CD4-positive, CD25-positive, alpha-beta regulatory T cell (primary cell): ENCODE measurements around the gene RUSC2. TPM values are rescaled to one million over a fixed set of nuclear protein-coding genes. Genes with fewer than 3 reads are reported as not detected.
A peak's percentile ranks its signal among the peaks of the same experiment; 100 is the strongest.

Source experiments
- ATAC-seq, 2 donors: fragments of 150-1000 bp; cut with Tn5 transposase; one replicate each; pipeline ENCODE4 v1.10.0; 2021; ENCODE audit warnings: low read depth in 2 of 2, moderate number of reproducible peaks in 2 of 2, moderate library complexity in 1 of 2
- DNase-seq, 3 donors: peaks; one replicate each; pipeline versions ENCODE4 v3.0.0 to v3.0.0-alpha.2; 2012 to 2022; ENCODE audit warnings: mixed read lengths in 1 of 3
- H3K27ac ChIP-seq: one replicate; pipeline ENCODE4 v1.7.0; 2013; ENCODE audit warnings: mild to moderate bottlenecking, low read length; ENCODE audit not compliant: insufficient read depth, poor library complexity, severe bottlenecking
- H3K27me3 ChIP-seq: one replicate; pipeline ENCODE4 v1.7.0; 2013; ENCODE audit warnings: low read length; ENCODE audit not compliant: control insufficient read depth, insufficient read depth
- H3K36me3 ChIP-seq: one replicate; pipeline ENCODE4 v1.7.0; 2013; ENCODE audit warnings: mild to moderate bottlenecking, low read length, moderate library complexity; ENCODE audit not compliant: control insufficient read depth, insufficient read depth
- H3K4me1 ChIP-seq: 2 replicates; pipeline ENCODE4 v1.7.0; 2013; ENCODE audit warnings: mild to moderate bottlenecking, low read length; ENCODE audit not compliant: insufficient read depth, control insufficient read depth, poor library complexity, severe bottlenecking
- H3K4me3 ChIP-seq: one replicate; pipeline ENCODE4 v1.7.0; 2013; ENCODE audit warnings: low read depth, mild to moderate bottlenecking, low read length, moderate library complexity
- H3K9me3 ChIP-seq, 2 experiments: 1 replicate in 1 of 2; 2 replicates in 1 of 2; pipeline ENCODE4 v1.7.0; 2013; ENCODE audit warnings: low read length in 2 of 2, mild to moderate bottlenecking in 1 of 2, moderate library complexity in 1 of 2; ENCODE audit not compliant: control insufficient read depth in 2 of 2
- H3K27ac Mint-ChIP-seq, 3 donors: one replicate each; pipeline ENCODE4 v1.8.0; 2020 to 2022; ENCODE audit warnings: mild to moderate bottlenecking in 3 of 3, mixed read lengths in 3 of 3, moderate library complexity in 2 of 3
- H3K27me3 Mint-ChIP-seq: one replicate; pipeline ENCODE4 v1.8.0; 2022; ENCODE audit warnings: mild to moderate bottlenecking, mixed read lengths
- H3K36me3 Mint-ChIP-seq: one replicate; pipeline ENCODE4 v1.8.0; 2020; ENCODE audit warnings: mixed read lengths
- H3K4me1 Mint-ChIP-seq, 4 donors: one replicate each; pipeline ENCODE4 v1.8.0; 2020 to 2022; ENCODE audit warnings: mixed read lengths in 4 of 4, mild to moderate bottlenecking in 1 of 4
- H3K4me3 Mint-ChIP-seq, 4 donors: one replicate each; pipeline ENCODE4 v1.8.0; 2020 to 2022; ENCODE audit warnings: mild to moderate bottlenecking in 4 of 4, mixed read lengths in 4 of 4, moderate library complexity in 3 of 4
- H3K9me3 Mint-ChIP-seq, 7 donors: one replicate each; pipeline ENCODE4 v1.8.0; 2020 to 2022; ENCODE audit warnings: mixed read lengths in 7 of 7, mild to moderate bottlenecking in 3 of 7, moderate library complexity in 2 of 7
- polyA plus RNA-seq, 4 donors: library from polyadenylated mRNA; unstranded; fragments of 300-500 nt; fragmentation: Illumina TruSeq; gene quantifications; one replicate each; pipeline ENCODE4 v1.2.3, GENCODE V29; 2021
- total RNA-seq: library from RNA; stranded (reverse); gene quantifications from one replicate; pipeline ENCODE4 v1.2.3, GENCODE V29; 2022

Gene RUSC2
- total and polyA plus RNA-seq, 5 donors from 2014 or later: 0.12 to 0.42 TPM; not detected in 3

GRCh38 chr9:35499029-35499700 is 9.3 kb downstream of the RUSC2 start:
- ATAC-seq (no peak), DNase-seq (no peak)
- Mint-ChIP-seq H3K27me3 (peaks cover 17% of the 10 kb centered on the region), H3K4me3 (no peak overlapping the region), H3K9me3 (peaks cover 0 to 8% (median 3%) of the 10 kb centered on the region in 7 donors), H3K36me3 (no peaks in the 10 kb centered on the region), H3K4me1 (peaks cover 5 to 15% (median 10%) of the 10 kb centered on the region in 4 donors), H3K27ac (no peak overlapping the region)
- Histone ChIP-seq H3K27ac (no peak overlapping the region), H3K9me3 (peaks cover 0 to 2% of the 10 kb centered on the region in 2 experiments), H3K4me1 (no peaks in the 10 kb centered on the region), H3K4me3 (no peak overlapping the region), H3K36me3 (no peaks in the 10 kb centered on the region), H3K27me3 (peaks cover 2% of the 10 kb centered on the region)

DNA sequence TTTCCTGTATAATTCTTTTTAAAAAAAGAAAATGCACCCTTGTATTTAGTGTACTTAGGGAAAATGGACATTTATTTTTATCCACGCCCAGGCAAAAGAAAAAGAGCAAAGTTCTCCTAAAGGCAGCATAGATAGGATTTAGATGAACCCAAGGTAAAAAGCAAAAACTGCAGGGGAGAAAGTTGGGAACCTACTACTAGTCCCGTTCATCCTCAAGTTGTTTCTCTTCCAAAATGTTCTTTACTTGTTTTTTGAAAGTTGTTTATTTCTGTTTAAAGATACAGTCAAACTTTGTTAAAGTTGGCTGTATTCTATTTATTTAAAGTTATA is 9.8 kb downstream of the RUSC2 start:
- Histone ChIP-seq H3K27me3 (peaks cover 2% of the 10 kb centered on the region), H3K4me3 (no peak overlapping the region), H3K9me3 (peaks cover 0 to 2% of the 10 kb centered on the region in 2 experiments), H3K36me3 (no peaks in the 10 kb centered on the region), H3K27ac (no peak overlapping the region), H3K4me1 (no peaks in the 10 kb centered on the region)
- Mint-ChIP-seq H3K27ac (no peak overlapping the region), H3K9me3 (peaks cover 0 to 8% (median 3%) of the 10 kb centered on the region in 7 donors), H3K36me3 (no peaks in the 10 kb centered on the region), H3K4me3 (peak overlapping the region in 1 of 4 donors; percentile 21), H3K4me1 (peaks cover 5 to 15% (median 10%) of the 10 kb centered on the region in 4 donors), H3K27me3 (peaks cover 22% of the 10 kb centered on the region)
- ATAC-seq: no peak
- DNase-seq: no peak

DNA sequence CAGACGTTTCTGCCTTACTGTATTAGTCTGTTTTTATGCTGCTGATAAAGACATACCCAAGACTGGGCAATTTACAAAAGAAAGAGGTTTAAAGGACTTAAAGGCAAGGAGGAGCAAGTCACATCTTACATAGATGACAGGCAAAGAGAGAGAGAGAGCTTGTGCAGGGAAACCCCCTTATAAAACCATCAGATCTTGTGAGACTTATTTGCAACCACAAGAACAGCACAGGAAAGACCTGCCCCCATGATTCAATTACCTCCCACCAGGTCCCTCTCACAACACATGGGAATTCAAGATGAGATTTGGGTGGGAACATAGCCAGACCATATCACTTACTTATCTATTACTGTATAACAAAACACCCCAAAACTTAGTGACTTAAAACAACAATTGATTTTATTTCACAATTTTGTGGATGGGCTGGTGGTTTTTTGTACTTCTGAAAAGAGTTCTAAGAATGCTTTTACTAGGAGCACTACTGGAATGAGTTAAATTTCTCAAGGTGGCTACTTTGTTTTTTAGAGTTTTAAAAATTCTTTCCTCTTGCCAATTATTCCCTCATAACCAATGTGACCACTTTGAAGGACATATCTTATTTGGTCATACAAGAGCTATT is 10.3 kb downstream of the RUSC2 start:
- peaks cover 23% of the 10 kb centered on the region for H3K27me3 Mint-ChIP-seq
- no peak overlapping the region for H3K27ac ChIP-seq

GRCh38 chr9:35501946-35502345 is 12.0 kb downstream of the RUSC2 start:
- peaks cover 0 to 5% (median 0%) of the 10 kb centered on the region in 4 donors for H3K4me1 Mint-ChIP-seq
- H3K4me3 Mint-ChIP-seq: no peak overlapping the region

More for the DNA sequence above, 10.3 kb downstream of the RUSC2 start:
- Histone ChIP-seq H3K4me3 (no peak overlapping the region), H3K9me3 (peaks cover 0 to 2% of the 10 kb centered on the region in 2 experiments), H3K36me3 (no peaks in the 10 kb centered on the region), H3K27me3 (peaks cover 2% of the 10 kb centered on the region), H3K4me1 (no peaks in the 10 kb centered on the region)
- ATAC-seq (no peak), DNase-seq (no peak)
- H3K9me3 Mint-ChIP-seq: peaks cover 0 to 8% (median 3%) of the 10 kb centered on the region in 7 donors
- peaks cover 5 to 14% (median 9%) of the 10 kb centered on the region in 4 donors for H3K4me1 Mint-ChIP-seq
- H3K4me3 Mint-ChIP-seq: no peak overlapping the region
- no peak overlapping the region for H3K27ac Mint-ChIP-seq
- H3K36me3 Mint-ChIP-seq: no peaks in the 10 kb centered on the region

DNA sequence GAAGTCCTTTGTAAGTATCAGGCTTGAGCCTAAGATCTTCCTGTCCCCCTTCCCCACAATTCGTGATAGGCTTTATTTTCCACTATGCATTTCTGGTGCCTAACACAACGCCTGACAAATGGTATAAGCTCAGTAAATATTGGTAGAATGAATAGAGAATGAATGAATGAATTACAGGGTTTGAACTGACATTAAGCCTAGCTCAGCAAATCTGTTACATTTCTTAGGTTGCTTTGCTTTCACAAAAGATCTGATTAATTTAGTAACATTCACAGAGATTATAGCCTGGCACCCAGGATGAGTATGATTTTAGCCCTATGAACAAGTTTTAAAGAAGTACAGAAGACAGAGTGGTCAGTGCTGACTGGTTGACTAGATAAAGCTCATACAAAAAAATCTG is 16.4 kb downstream of the RUSC2 start:
- Mint-ChIP-seq H3K9me3 (peaks cover 0 to 2% (median 0%) of the 10 kb centered on the region in 7 donors), H3K4me1 (no peaks in the 10 kb centered on the region), H3K4me3 (no peak overlapping the region), H3K27ac (no peak overlapping the region), H3K27me3 (peaks cover 38% of the 10 kb centered on the region), H3K36me3 (no peaks in the 10 kb centered on the region)
- no peaks in the 10 kb centered on the region for H3K4me1 ChIP-seq
- peaks cover 16% of the 10 kb centered on the region for H3K27me3 ChIP-seq
- no peaks in the 10 kb centered on the region for H3K36me3 ChIP-seq
- DNase-seq (no peak), ATAC-seq (no peak)
- no peak overlapping the region for H3K27ac ChIP-seq
- no peak overlapping the region for H3K4me3 ChIP-seq
- H3K9me3 ChIP-seq: no peaks in the 10 kb centered on the region

More at GRCh38 chr9:35501946-35502345, 12.0 kb downstream of the RUSC2 start:
- Histone ChIP-seq H3K4me1 (no peaks in the 10 kb centered on the region), H3K4me3 (no peak overlapping the region), H3K27me3 (peaks cover 3% of the 10 kb centered on the region), H3K27ac (no peak overlapping the region), H3K36me3 (no peaks in the 10 kb centered on the region), H3K9me3 (peaks cover 0 to 2% of the 10 kb centered on the region in 2 experiments)
- DNase-seq: no peak
- ATAC-seq: no peak
- H3K27me3 Mint-ChIP-seq: peaks cover 20% of the 10 kb centered on the region
- no peak overlapping the region for H3K27ac Mint-ChIP-seq
- no peaks in the 10 kb centered on the region for H3K36me3 Mint-ChIP-seq
- peaks cover 0 to 6% (median 3%) of the 10 kb centered on the region in 7 donors for H3K9me3 Mint-ChIP-seq

GRCh38 chr9:35508069-35508468 is 18.2 kb downstream of the RUSC2 start:
- Mint-ChIP-seq H3K27ac (no peak overlapping the region), H3K27me3 (peaks cover 42% of the 10 kb centered on the region), H3K4me3 (peak overlapping the region in 1 of 4 donors; percentile 84), H3K4me1 (no peaks in the 10 kb centered on the region), H3K9me3 (peaks cover 0 to 2% (median 0%) of the 10 kb centered on the region in 7 donors), H3K36me3 (no peaks in the 10 kb centered on the region)
- Histone ChIP-seq H3K4me3 (no peak overlapping the region), H3K36me3 (no peaks in the 10 kb centered on the region), H3K27ac (no peak overlapping the region), H3K27me3 (peaks cover 17% of the 10 kb centered on the region), H3K9me3 (no peaks in the 10 kb centered on the region), H3K4me1 (no peaks in the 10 kb centered on the region)
- ATAC-seq: no peak
- DNase-seq: no peak

GRCh38 chr9:35510383-35510753 is 20.5 kb downstream of the RUSC2 start:
- H3K4me3 Mint-ChIP-seq: no peak overlapping the region
- Histone ChIP-seq H3K27me3 (peaks cover 24% of the 10 kb centered on the region), H3K36me3 (no peaks in the 10 kb centered on the region), H3K4me1 (no peaks in the 10 kb centered on the region), H3K27ac (no peak overlapping the region), H3K4me3 (no peak overlapping the region), H3K9me3 (no peaks in the 10 kb centered on the region)
- H3K27me3 Mint-ChIP-seq: peaks cover 45% of the 10 kb centered on the region
- peaks cover 0 to 2% (median 0%) of the 10 kb centered on the region in 7 donors for H3K9me3 Mint-ChIP-seq
- H3K27ac Mint-ChIP-seq: no peak overlapping the region
- H3K4me1 Mint-ChIP-seq: no peaks in the 10 kb centered on the region
- no peak for DNase-seq
- ATAC-seq: no peak
- no peaks in the 10 kb centered on the region for H3K36me3 Mint-ChIP-seq
